Liver (tissue), 9 donors: ENCODE measurements around the gene HSPG2. TPM values are rescaled to one million over a fixed set of nuclear protein-coding genes. Genes with fewer than 3 reads are reported as not detected.
"Not testable (repeated sequence)": the region's sequence is repeated elsewhere in the genome, so short reads cannot be mapped to it uniquely, and the experiment has no call there.

ENCODE experiments used
- DNase-seq: peaks from one replicate; pipeline ENCODE4 v3.0.0-alpha.2; 2017; ENCODE audit warnings: low spot score
- H3K27ac ChIP-seq, 2 donors: one replicate each; pipeline ENCODE4 v1.7.0; 2013; ENCODE audit warnings: inconsistent platforms in 2 of 2, low read length in 2 of 2, control low read depth in 1 of 2, low read depth in 1 of 2, mild to moderate bottlenecking in 1 of 2
- H3K27me3 ChIP-seq, 4 donors: one replicate each; pipeline versions ENCODE4 v1.6.1 to v1.7.0; 2013; ENCODE audit warnings: low read length in 3 of 4, inconsistent platforms in 1 of 4, mild to moderate bottlenecking in 1 of 4, moderate library complexity in 1 of 4; ENCODE audit not compliant: control insufficient read depth in 4 of 4, insufficient read depth in 4 of 4
- H3K36me3 ChIP-seq, 4 donors: one replicate each; pipeline versions ENCODE4 v1.6.1 to v1.7.0; 2013; ENCODE audit warnings: low read length in 3 of 4, mild to moderate bottlenecking in 3 of 4, low read depth in 1 of 4, moderate library complexity in 1 of 4; ENCODE audit not compliant: control insufficient read depth in 4 of 4, insufficient read depth in 3 of 4
- H3K4me1 ChIP-seq, 4 donors: one replicate each; pipeline versions ENCODE4 v1.6.1 to v1.7.0; 2013; ENCODE audit warnings: low read length in 3 of 4, mild to moderate bottlenecking in 3 of 4, moderate library complexity in 1 of 4; ENCODE audit not compliant: control insufficient read depth in 4 of 4, insufficient read depth in 4 of 4
- H3K4me3 ChIP-seq, 3 donors: one replicate each; pipeline versions ENCODE4 v1.6.1 to v1.7.0; 2013; ENCODE audit warnings: low read length in 3 of 3, control low read depth in 1 of 3, low read depth in 1 of 3, mild to moderate bottlenecking in 1 of 3
- H3K9ac ChIP-seq, 2 donors: one replicate each; pipeline ENCODE4 v1.7.0; 2013; ENCODE audit warnings: low read length in 2 of 2, mild to moderate bottlenecking in 2 of 2, moderate library complexity in 2 of 2, control low read depth in 1 of 2, low read depth in 1 of 2
- H3K9me3 ChIP-seq, 4 donors: one replicate each; pipeline versions ENCODE4 v1.6.1 to v1.7.0; 2013; ENCODE audit warnings: low read length in 3 of 4; ENCODE audit not compliant: control insufficient read depth in 4 of 4
- ATF3 ChIP-seq: IDR thresholded peaks from 2 replicates; pipeline ENCODE4 v1.6.1; 2016; ENCODE audit warnings: antibody characterized with exemption
- CTCF ChIP-seq: fragments of 150-350 bp; IDR thresholded peaks from 2 replicates; pipeline ENCODE4 v1.5.1; 2017; ENCODE audit warnings: improper control_type of control experiment, low read depth, low read length; ENCODE audit not compliant: missing input control
- EGR1 ChIP-seq, 2 donors: IDR thresholded peaks; 2 replicates each; pipeline ENCODE4 v1.6.1; 2016 to 2018; ENCODE audit warnings: antibody characterized with exemption in 2 of 2, low read depth in 2 of 2
- FOXA1 ChIP-seq: IDR thresholded peaks from 2 replicates; pipeline ENCODE4 v1.6.1; 2016; ENCODE audit warnings: antibody characterized with exemption
- FOXA2 ChIP-seq: IDR thresholded peaks from 2 replicates; pipeline ENCODE4 v1.6.1; 2016; ENCODE audit warnings: antibody characterized with exemption
- GABPA ChIP-seq, 2 donors: IDR thresholded peaks in 1 of 2; conservative IDR thresholded peaks in 1 of 2; 2 replicates each; pipeline ENCODE4 v1.6.1; 2016; ENCODE audit warnings: antibody characterized with exemption in 2 of 2, mild to moderate bottlenecking in 1 of 2, moderate library complexity in 1 of 2
- HNF4A ChIP-seq, 2 donors: conservative IDR thresholded peaks; 2 replicates each; pipeline ENCODE4 v1.6.1; 2016; ENCODE audit warnings: antibody characterized with exemption in 2 of 2, mild to moderate bottlenecking in 2 of 2
- HNF4G ChIP-seq: IDR thresholded peaks from 2 replicates; pipeline ENCODE4 v1.6.1; 2016; ENCODE audit warnings: antibody characterized with exemption
- JUND ChIP-seq, 2 donors: IDR thresholded peaks; 2 replicates each; pipeline ENCODE4 v1.6.1; 2016; ENCODE audit warnings: antibody characterized with exemption in 2 of 2
- NR2F2 ChIP-seq: IDR thresholded peaks from 2 replicates; pipeline ENCODE4 v1.6.1; 2016; ENCODE audit warnings: antibody characterized with exemption
- RAD21 ChIP-seq, 2 donors: IDR thresholded peaks; 2 replicates each; pipeline ENCODE4 v1.6.1; 2016; ENCODE audit warnings: antibody characterized with exemption in 2 of 2, mild to moderate bottlenecking in 2 of 2
- RXRA ChIP-seq, 2 donors: IDR thresholded peaks; 2 replicates each; pipeline ENCODE4 v1.6.1; 2017 to 2018; ENCODE audit warnings: antibody characterized with exemption in 2 of 2, mild to moderate bottlenecking in 1 of 2
- SP1 ChIP-seq: IDR thresholded peaks from 2 replicates; pipeline ENCODE4 v1.6.1; 2018; ENCODE audit warnings: antibody characterized with exemption, mild to moderate bottlenecking
- TAF1 ChIP-seq: conservative IDR thresholded peaks from 2 replicates; pipeline ENCODE4 v1.6.1; 2016; ENCODE audit warnings: antibody characterized with exemption, mild to moderate bottlenecking
- YY1 ChIP-seq: IDR thresholded peaks from 2 replicates; pipeline ENCODE4 v1.6.1; 2016; ENCODE audit warnings: antibody characterized with exemption, mild to moderate bottlenecking
- ZBTB33 ChIP-seq: IDR thresholded peaks from 2 replicates; pipeline ENCODE4 v1.6.1; 2016; ENCODE audit warnings: antibody characterized with exemption
- WGBS: extraction: QIAGEN DNeasy Blood & Tissue Kit; methylation state at CpG from one replicate; pipeline ENCODE4 v1.1.7; 2013; 5-methylcytosine and 5-hydroxymethylcytosine counted together
- polyA plus RNA-seq, 2 donors: library from polyadenylated mRNA; stranded (reverse) in 1 of 2; unstranded in 1 of 2; fragments of 200-250 nt in 1 of 2; fragments of >200 nt in 1 of 2; fragmentation: Nextera tagmentation in 1 of 2; extraction: Ambion mirVana in 1 of 2; gene quantifications; one replicate each; pipeline versions ENCODE4 v1.2.1 to v1.2.3, GENCODE V29; 2013 to 2015
- total RNA-seq, 2 donors: library from RNA; depleted of rRNA; stranded (reverse); fragments of >200 nt; gene quantifications; one replicate each; pipeline ENCODE4 v1.2.3, GENCODE V29; 2014
- TF ChIP-seq, protein P1 (sequence below): IDR thresholded peaks from 2 replicates; pipeline ENCODE4 v1.6.1; 2016; ENCODE audit warnings: antibody characterized with exemption, mild to moderate bottlenecking
- TF ChIP-seq, protein P2 (sequence below): IDR thresholded peaks from 2 replicates; pipeline ENCODE4 v1.6.1; 2016; ENCODE audit warnings: antibody characterized with exemption
- donor health status: healthy.
- donor health status: healthy.
- donor health status: healthy.
- donor health status: healthy.
- donor health status: healthy.

Gene HSPG2
- total and polyA plus RNA-seq, 4 donors: 5.6 to 43.9 (median 23.9) TPM

GRCh38 chr1:21793104-21793503 is 144.0 kb downstream of the HSPG2 start (continued):
- TF ChIP-seq, protein P1, sequence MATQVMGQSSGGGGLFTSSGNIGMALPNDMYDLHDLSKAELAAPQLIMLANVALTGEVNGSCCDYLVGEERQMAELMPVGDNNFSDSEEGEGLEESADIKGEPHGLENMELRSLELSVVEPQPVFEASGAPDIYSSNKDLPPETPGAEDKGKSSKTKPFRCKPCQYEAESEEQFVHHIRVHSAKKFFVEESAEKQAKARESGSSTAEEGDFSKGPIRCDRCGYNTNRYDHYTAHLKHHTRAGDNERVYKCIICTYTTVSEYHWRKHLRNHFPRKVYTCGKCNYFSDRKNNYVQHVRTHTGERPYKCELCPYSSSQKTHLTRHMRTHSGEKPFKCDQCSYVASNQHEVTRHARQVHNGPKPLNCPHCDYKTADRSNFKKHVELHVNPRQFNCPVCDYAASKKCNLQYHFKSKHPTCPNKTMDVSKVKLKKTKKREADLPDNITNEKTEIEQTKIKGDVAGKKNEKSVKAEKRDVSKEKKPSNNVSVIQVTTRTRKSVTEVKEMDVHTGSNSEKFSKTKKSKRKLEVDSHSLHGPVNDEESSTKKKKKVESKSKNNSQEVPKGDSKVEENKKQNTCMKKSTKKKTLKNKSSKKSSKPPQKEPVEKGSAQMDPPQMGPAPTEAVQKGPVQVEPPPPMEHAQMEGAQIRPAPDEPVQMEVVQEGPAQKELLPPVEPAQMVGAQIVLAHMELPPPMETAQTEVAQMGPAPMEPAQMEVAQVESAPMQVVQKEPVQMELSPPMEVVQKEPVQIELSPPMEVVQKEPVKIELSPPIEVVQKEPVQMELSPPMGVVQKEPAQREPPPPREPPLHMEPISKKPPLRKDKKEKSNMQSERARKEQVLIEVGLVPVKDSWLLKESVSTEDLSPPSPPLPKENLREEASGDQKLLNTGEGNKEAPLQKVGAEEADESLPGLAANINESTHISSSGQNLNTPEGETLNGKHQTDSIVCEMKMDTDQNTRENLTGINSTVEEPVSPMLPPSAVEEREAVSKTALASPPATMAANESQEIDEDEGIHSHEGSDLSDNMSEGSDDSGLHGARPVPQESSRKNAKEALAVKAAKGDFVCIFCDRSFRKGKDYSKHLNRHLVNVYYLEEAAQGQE: no peak
- TF ChIP-seq YY1: no peak
- no peak for TF ChIP-seq HNF4G
- no peak for TF ChIP-seq JUND (IDR thresholded peaks at IDR 0.05)

DNA sequence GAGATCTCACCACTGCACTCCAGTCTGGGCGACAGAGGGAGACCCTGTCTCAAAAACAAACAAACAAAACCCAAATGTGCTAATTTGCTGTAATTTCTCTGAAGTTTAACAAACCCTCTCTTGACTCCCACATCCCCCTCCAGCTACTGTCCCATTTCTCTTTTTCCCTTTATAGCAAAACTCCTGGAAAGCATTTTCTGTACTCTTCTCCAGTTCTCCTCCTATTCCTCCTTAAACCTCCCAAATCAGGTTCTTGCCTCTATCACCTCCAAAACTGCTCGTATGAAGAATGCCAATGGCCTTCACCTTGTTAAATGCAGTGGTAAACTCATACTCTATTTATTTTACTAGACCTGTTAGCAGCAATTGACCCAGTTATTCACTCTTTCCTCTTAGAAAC is 150.5 kb downstream of the HSPG2 start:
- no peak overlapping the region for H3K4me3 ChIP-seq
- H3K4me1 ChIP-seq: peaks cover 0 to 13% (median 3%) of the 10 kb centered on the region in 4 donors
- no peaks in the 10 kb centered on the region for H3K9me3 ChIP-seq
- no peak for TF ChIP-seq SP1
- TF ChIP-seq HNF4A (conservative IDR thresholded peaks at IDR 0.05): no peak
- TF ChIP-seq, protein P2, sequence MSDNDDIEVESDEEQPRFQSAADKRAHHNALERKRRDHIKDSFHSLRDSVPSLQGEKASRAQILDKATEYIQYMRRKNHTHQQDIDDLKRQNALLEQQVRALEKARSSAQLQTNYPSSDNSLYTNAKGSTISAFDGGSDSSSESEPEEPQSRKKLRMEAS: no peak
- no peak for TF ChIP-seq ATF3
- TF ChIP-seq RXRA (IDR thresholded peaks at IDR 0.05): no peak
- TF ChIP-seq, protein P1: no peak
- TF ChIP-seq EGR1 (IDR thresholded peaks at IDR 0.05; ENCODE audit: low read depth in 2 of 2): no peak
- TF ChIP-seq GABPA (IDR thresholded peaks at IDR 0.05 in 1 of 2, conservative IDR thresholded peaks at IDR 0.05 in 1 of 2): no peak
- TF ChIP-seq NR2F2: no peak
- TF ChIP-seq YY1: no peak
- TF ChIP-seq HNF4G: no peak
- no peak for TF ChIP-seq JUND (IDR thresholded peaks at IDR 0.05)
- TF ChIP-seq RAD21 (IDR thresholded peaks at IDR 0.05): no peak
- TF ChIP-seq CTCF: no peak
- no peak for TF ChIP-seq FOXA1
- no peak for TF ChIP-seq TAF1
- no peak for TF ChIP-seq ZBTB33
- no peak for TF ChIP-seq FOXA2
- no peaks in the 10 kb centered on the region for H3K36me3 ChIP-seq
- no peak overlapping the region for H3K9ac ChIP-seq
- 82% methylated on average over 2 of the region's 2 CpGs for WGBS
- DNase-seq: no peak
- no peaks in the 10 kb centered on the region for H3K27me3 ChIP-seq
- H3K27ac ChIP-seq: no peak overlapping the region

GRCh38 chr1:21785764-21786163 is 151.3 kb downstream of the HSPG2 start:
- H3K4me3 ChIP-seq, H3K36me3 ChIP-seq, H3K27me3 ChIP-seq, H3K9ac ChIP-seq, DNase-seq, H3K27ac ChIP-seq, H3K9me3 ChIP-seq: not testable (repeated sequence)
- H3K4me1 ChIP-seq: peaks cover 4 to 19% (median 9%) of the 10 kb centered on the region in 4 donors
- 92% methylated on average over 9 of the region's 9 CpGs for WGBS
